Measurements from ENCODE around the gene LAIR1. TPM values are rescaled to one million over a fixed set of nuclear protein-coding genes. Genes with fewer than 3 reads are reported as not detected.
A peak's percentile ranks its signal among the peaks of the same experiment; 100 is the strongest.
"Not testable (repeated sequence)": the region's sequence is repeated elsewhere in the genome, so short reads cannot be mapped to it uniquely, and the experiment has no call there.

Gene LAIR1
- total RNA-seq, 4 donors from 2014 or later, result 0.12 to 3.5 (median 2.9) TPM

GRCh38 chr19:54325194-54325621 is 39.5 kb downstream of the LAIR1 start:
- H3K36me3 ChIP-seq, result no peaks in the 10 kb centered on the region
- H3K27ac ChIP-seq, result no peak overlapping the region
- no peak overlapping the region for H3K4me3 ChIP-seq
- H3K9me3 ChIP-seq, result no peaks in the 10 kb centered on the region
- TF ChIP-seq POLR2A (IDR thresholded peaks at IDR 0.05) (no peak), CTCF (IDR thresholded peaks at IDR 0.05 in 4 of 5, conservative IDR thresholded peaks at IDR 0.05 in 1 of 5) (peak in 4 of 5 experiments; percentile 11 to 56 (median 32))
- DNase-seq (no peak), ATAC-seq (no peak)
- in situ Hi-C loops (cut with MboI; ENCODE audit: low sequenced_read_pairs in 4 of 4), result no loop called here
- no peaks in the 10 kb centered on the region for H3K27me3 ChIP-seq
- no peaks in the 10 kb centered on the region for H3K4me1 ChIP-seq
- intact Hi-C loops (cut with DNase I; ENCODE audit: low total_unique reads), result loop anchor here (2.0 kb wide), 1 partner anchor 66 kb away; no protein-coding TSS in a partner anchor

- Histone ChIP-seq H3K27ac (no peak overlapping the region), H3K27me3 (no peaks in the 10 kb centered on the region), H3K9me3 (no peaks in the 10 kb centered on the region), H3K4me1 (no peaks in the 10 kb centered on the region), H3K36me3 (no peaks in the 10 kb centered on the region), H3K4me3 (no peak overlapping the region)
- in situ Hi-C loops (cut with MboI; ENCODE audit: low sequenced_read_pairs in 4 of 4) (loop anchor here in 1 of 4 donors (25.0 kb wide), 1 partner anchor 313 kb away; the partner anchor contains the start of gene LILRB1), intact Hi-C loops (cut with DNase I; ENCODE audit: low total_unique reads) (loop anchor here (2.0 kb wide), 1 partner anchor 67 kb away; no protein-coding TSS in a partner anchor)
- ATAC-seq (no peak), DNase-seq (no peak)
- TF ChIP-seq POLR2A (IDR thresholded peaks at IDR 0.05), result no peak
- no peak for TF ChIP-seq CTCF (IDR thresholded peaks at IDR 0.05 in 4 of 5, conservative IDR thresholded peaks at IDR 0.05 in 1 of 5)
Observed at GRCh38 chr19:54324071-54324470, 40.7 kb downstream of the LAIR1 start.

GRCh38 chr19:54322934-54323333 is 41.8 kb downstream of the LAIR1 start:
- H3K4me1 ChIP-seq; H3K4me3 ChIP-seq; H3K27ac ChIP-seq; intact Hi-C loops (cut with DNase I; ENCODE audit: low total_unique reads); H3K9me3 ChIP-seq; H3K36me3 ChIP-seq; H3K27me3 ChIP-seq; ATAC-seq; DNase-seq: not testable (repeated sequence)
- in situ Hi-C loops (cut with MboI; ENCODE audit: low sequenced_read_pairs in 4 of 4), result loop anchor here in 1 of 4 donors (25.0 kb wide), 1 partner anchor 314 kb away; the partner anchor contains the start of gene LILRB1

GRCh38 chr19:54322295-54322694 is 42.4 kb downstream of the LAIR1 start:
- ATAC-seq; H3K27ac ChIP-seq; intact Hi-C loops (cut with DNase I; ENCODE audit: low total_unique reads); H3K9me3 ChIP-seq; H3K4me1 ChIP-seq; H3K36me3 ChIP-seq; DNase-seq; H3K27me3 ChIP-seq; H3K4me3 ChIP-seq: not testable (repeated sequence)
- in situ Hi-C loops (cut with MboI; ENCODE audit: low sequenced_read_pairs in 4 of 4), result loop anchor here in 1 of 4 donors (25.0 kb wide), 1 partner anchor 315 kb away; the partner anchor contains the start of gene LILRB1

- in situ Hi-C loops (cut with MboI; ENCODE audit: low sequenced_read_pairs in 4 of 4) (loop anchor here in 1 of 4 donors (25.0 kb wide), 1 partner anchor 317 kb away; the partner anchor contains the start of gene LILRB1), intact Hi-C loops (cut with DNase I; ENCODE audit: low total_unique reads) (no loop called here)
- TF ChIP-seq POLR2A (IDR thresholded peaks at IDR 0.05), result no peak
- ATAC-seq, result no peak
- H3K9me3 ChIP-seq, result no peaks in the 10 kb centered on the region
- no peak overlapping the region for H3K27ac ChIP-seq
- no peaks in the 10 kb centered on the region for H3K4me1 ChIP-seq
- H3K4me3 ChIP-seq, result no peak overlapping the region
- no peak for DNase-seq
- no peaks in the 10 kb centered on the region for H3K27me3 ChIP-seq
- no peaks in the 10 kb centered on the region for H3K36me3 ChIP-seq
Observed at GRCh38 chr19:54319892-54320670, 44.6 kb downstream of the LAIR1 start.

GRCh38 chr19:54319049-54319448 is 45.7 kb downstream of the LAIR1 start:
- H3K9me3 ChIP-seq, result no peaks in the 10 kb centered on the region
- H3K4me1 ChIP-seq, result no peaks in the 10 kb centered on the region
- intact Hi-C loops (cut with DNase I; ENCODE audit: low total_unique reads) (no loop called here), in situ Hi-C loops (cut with MboI; ENCODE audit: low sequenced_read_pairs in 4 of 4) (loop anchor here in 1 of 4 donors (25.0 kb wide), 1 partner anchor 318 kb away; the partner anchor contains the start of gene LILRB1)
- H3K27ac ChIP-seq, result no peak overlapping the region
- TF ChIP-seq CTCF (IDR thresholded peaks at IDR 0.05 in 4 of 5, conservative IDR thresholded peaks at IDR 0.05 in 1 of 5), result no peak
- no peak for TF ChIP-seq POLR2A (IDR thresholded peaks at IDR 0.05)
- H3K4me3 ChIP-seq, result no peak overlapping the region
- no peaks in the 10 kb centered on the region for H3K36me3 ChIP-seq
- H3K27me3 ChIP-seq, result no peaks in the 10 kb centered on the region
- DNase-seq, result no peak
- ATAC-seq, result no peak
